Endothelial cell of umbilical vein (primary cell): Measurements from ENCODE around the gene MYEOV.

Experiments
- EZH2 ChIP-seq: IDR thresholded peaks from 2 replicates; pipeline ENCODE4 v1.6.1; 2012; ENCODE audit warnings: borderline replicate concordance, low read depth, mild to moderate bottlenecking, moderate library complexity, low read length, inconsistent platforms; ENCODE audit not compliant: severe bottlenecking
- MYC ChIP-seq: IDR thresholded peaks from one replicate; pipeline ENCODE4 v1.6.1; 2011; ENCODE audit warnings: mild to moderate bottlenecking, low read depth, low read length
- POLR2A ChIP-seq: IDR thresholded peaks from 2 replicates; pipeline ENCODE4 v1.6.1; 2012; ENCODE audit warnings: low read depth, mild to moderate bottlenecking, control low read depth, low read length
- POLR2AphosphoS5 ChIP-seq: IDR thresholded peaks from 2 replicates; pipeline ENCODE4 v1.6.1; 2012; ENCODE audit warnings: low read depth, mild to moderate bottlenecking, control low read depth, low read length, moderate library complexity; ENCODE audit not compliant: insufficient read depth
- TF ChIP-seq, protein P1 (sequence below), 2 donors: IDR thresholded peaks; 1 replicate in 1 of 2; 2 replicates in 1 of 2; pipeline ENCODE4 v1.5.1; 2011; ENCODE audit warnings: low read length in 2 of 2, mild to moderate bottlenecking in 2 of 2, moderate library complexity in 2 of 2, control low read depth in 1 of 2, inconsistent platforms in 1 of 2, low read depth in 1 of 2; ENCODE audit not compliant: insufficient read depth in 1 of 2; ENCODE audit errors: extremely low read depth in 1 of 2

DNA sequence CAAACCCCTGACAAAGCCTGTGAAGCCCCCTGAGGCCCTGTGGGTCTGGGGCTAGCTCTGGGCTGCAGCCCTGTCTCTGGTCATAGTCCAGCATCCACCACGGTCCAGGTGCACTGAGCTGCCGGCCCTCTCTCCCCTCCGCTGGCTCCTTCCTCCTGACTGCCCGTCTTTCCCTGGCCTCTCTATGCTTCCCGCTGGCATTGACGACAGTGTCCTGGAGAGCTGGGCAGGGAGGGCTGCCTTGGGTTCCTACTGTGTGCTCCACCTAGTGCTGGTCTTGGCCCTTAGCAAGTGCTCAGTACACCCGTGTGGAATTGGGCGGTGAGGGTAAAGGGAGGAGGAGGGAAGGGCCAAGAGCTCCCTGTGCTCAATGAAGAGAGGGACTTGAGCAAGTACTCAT, 868 bp upstream of the MYEOV start:
- TF ChIP-seq, protein P1, sequence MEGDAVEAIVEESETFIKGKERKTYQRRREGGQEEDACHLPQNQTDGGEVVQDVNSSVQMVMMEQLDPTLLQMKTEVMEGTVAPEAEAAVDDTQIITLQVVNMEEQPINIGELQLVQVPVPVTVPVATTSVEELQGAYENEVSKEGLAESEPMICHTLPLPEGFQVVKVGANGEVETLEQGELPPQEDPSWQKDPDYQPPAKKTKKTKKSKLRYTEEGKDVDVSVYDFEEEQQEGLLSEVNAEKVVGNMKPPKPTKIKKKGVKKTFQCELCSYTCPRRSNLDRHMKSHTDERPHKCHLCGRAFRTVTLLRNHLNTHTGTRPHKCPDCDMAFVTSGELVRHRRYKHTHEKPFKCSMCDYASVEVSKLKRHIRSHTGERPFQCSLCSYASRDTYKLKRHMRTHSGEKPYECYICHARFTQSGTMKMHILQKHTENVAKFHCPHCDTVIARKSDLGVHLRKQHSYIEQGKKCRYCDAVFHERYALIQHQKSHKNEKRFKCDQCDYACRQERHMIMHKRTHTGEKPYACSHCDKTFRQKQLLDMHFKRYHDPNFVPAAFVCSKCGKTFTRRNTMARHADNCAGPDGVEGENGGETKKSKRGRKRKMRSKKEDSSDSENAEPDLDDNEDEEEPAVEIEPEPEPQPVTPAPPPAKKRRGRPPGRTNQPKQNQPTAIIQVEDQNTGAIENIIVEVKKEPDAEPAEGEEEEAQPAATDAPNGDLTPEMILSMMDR (IDR thresholded peaks at IDR 0.05; ENCODE audit: extremely low read depth in 1 of 2, insufficient read depth in 1 of 2, low read depth in 1 of 2, low read length in 2 of 2), result peak in 1 of 2 donors; percentile 0
- no peak for TF ChIP-seq POLR2AphosphoS5
- TF ChIP-seq EZH2, result no peak
- TF ChIP-seq POLR2A, result no peak
- TF ChIP-seq MYC, result no peak
